Endothelial cell of umbilical vein (primary cell): ENCODE results near the gene PAK6. TPM values are rescaled to one million over a fixed set of nuclear protein-coding genes. Genes with fewer than 3 reads are reported as not detected.

Experiments used
- BruUV-seq: library from RNA; stranded (reverse); fragments of 400-500 nt; replicated peaks from 2 replicates; lab custom pipeline; 2021; lab: Mats Ljungman, UMichigan
- CTCF ChIA-PET: fragments of 300-600, 350-600 bp; sonication (Branson Sonifier 250); formaldehyde crosslinking; loops from one replicate; lab custom pipeline; 2021; ENCODE audit warnings: antibody characterized with exemption, inconsistent platforms; lab: Charles Lee
- POLR2A ChIA-PET: fragments of 300-600, 350-600 bp; sonication (Branson Sonifier 250); formaldehyde crosslinking; loops from one replicate; lab custom pipeline; 2021; ENCODE audit warnings: antibody characterized with exemption, inconsistent platforms; lab: Charles Lee
- DNase-seq: peaks from one replicate; pipeline ENCODE4 v3.0.0-alpha.2; 2011; ENCODE audit warnings: low read depth, low spot score
- FAIRE-seq: peaks from 2 replicates; lab custom pipeline; 2011; peaks lifted over from hg19 to GRCh38; lab: Jason Lieb, UNC
- H2AFZ ChIP-seq: 2 replicates; pipeline ENCODE4 v1.6.0; 2012; ENCODE audit warnings: low read depth, low read length, control low read depth, inconsistent platforms
- H3K27ac ChIP-seq: 2 replicates; pipeline ENCODE4 v1.5.1; 2011; ENCODE audit warnings: low read depth, mild to moderate bottlenecking, control low read depth, low read length, moderate library complexity; ENCODE audit not compliant: insufficient read depth
- H3K27me3 ChIP-seq, 2 experiments: 2 replicates each; pipeline versions ENCODE4 v1.6.0 to v1.6.1; 2011; ENCODE audit warnings: low read length in 2 of 2, mixed read lengths in 1 of 2; ENCODE audit not compliant: control insufficient read depth in 2 of 2, insufficient read depth in 2 of 2
- H3K36me3 ChIP-seq, 2 experiments: 2 replicates in 1 of 2; 3 replicates in 1 of 2; pipeline ENCODE4 v1.5.1; 2011; ENCODE audit warnings: low read length in 2 of 2, mild to moderate bottlenecking in 1 of 2, moderate library complexity in 1 of 2; ENCODE audit not compliant: control insufficient read depth in 2 of 2, insufficient read depth in 2 of 2; ENCODE audit errors: extremely low read depth in 1 of 2
- H3K4me1 ChIP-seq: 3 replicates; pipeline ENCODE4 v1.5.1; 2011; ENCODE audit warnings: mild to moderate bottlenecking, low read length; ENCODE audit not compliant: control insufficient read depth, insufficient read depth; ENCODE audit errors: extremely low read depth
- H3K4me2 ChIP-seq: 2 replicates; pipeline ENCODE4 v1.6.1; 2011; ENCODE audit warnings: low read length, control low read depth, mixed read lengths; ENCODE audit not compliant: insufficient read depth
- H3K4me3 ChIP-seq, 3 experiments: fragments of 200-600 bp in 1 of 3; sonication (generic), shearing (Covaris generic) in 1 of 3; replicated peaks in 1 of 3; 2 replicates each; pipeline ENCODE4 v1.5.1; 2011 to 2016; ENCODE audit warnings: control low read depth in 3 of 3, low read length in 3 of 3, mild to moderate bottlenecking in 2 of 3, inconsistent platforms in 1 of 3, low read depth in 1 of 3, moderate library complexity in 1 of 3; ENCODE audit not compliant: insufficient read depth in 1 of 3
- H3K79me2 ChIP-seq: 2 replicates; pipeline ENCODE4 v1.6.0; 2012; ENCODE audit warnings: low read length, inconsistent platforms; ENCODE audit not compliant: control insufficient read depth, insufficient read depth
- H3K9ac ChIP-seq: replicated peaks from 2 replicates; pipeline ENCODE3; 2011; ENCODE audit warnings: low read length, control low read depth; ENCODE audit not compliant: insufficient read depth; ENCODE audit errors: extremely low read depth
- H3K9me1 ChIP-seq: replicated peaks from 3 replicates; pipeline ENCODE4 v1.6.0; 2011; ENCODE audit warnings: mild to moderate bottlenecking, low read length; ENCODE audit not compliant: control insufficient read depth, insufficient read depth; ENCODE audit errors: extremely low read depth
- H3K9me3 ChIP-seq: replicated peaks from 2 replicates; pipeline ENCODE4 v1.5.1; 2012; ENCODE audit warnings: low read length, inconsistent platforms; ENCODE audit not compliant: control insufficient read depth, insufficient read depth
- H4K20me1 ChIP-seq: replicated peaks from 2 replicates; pipeline ENCODE3; 2011; ENCODE audit warnings: mild to moderate bottlenecking, low read length; ENCODE audit not compliant: control insufficient read depth, insufficient read depth; ENCODE audit errors: extremely low read depth
- CTCF ChIP-seq, 2 donors: IDR thresholded peaks; 1 replicate in 1 of 2; 2 replicates in 1 of 2; pipeline ENCODE4 v1.5.1; 2011; ENCODE audit warnings: low read length in 2 of 2, mild to moderate bottlenecking in 2 of 2, moderate library complexity in 2 of 2, control low read depth in 1 of 2, inconsistent platforms in 1 of 2, low read depth in 1 of 2; ENCODE audit not compliant: insufficient read depth in 1 of 2; ENCODE audit errors: extremely low read depth in 1 of 2
- EZH2 ChIP-seq: IDR thresholded peaks from 2 replicates; pipeline ENCODE4 v1.6.1; 2012; ENCODE audit warnings: borderline replicate concordance, low read depth, mild to moderate bottlenecking, moderate library complexity, low read length, inconsistent platforms; ENCODE audit not compliant: severe bottlenecking
- FOS ChIP-seq: IDR thresholded peaks from 2 replicates; pipeline ENCODE4 v1.6.1; 2011; ENCODE audit warnings: mild to moderate bottlenecking, low read length, moderate library complexity, borderline replicate concordance; ENCODE audit not compliant: insufficient read depth
- GATA2 ChIP-seq: IDR thresholded peaks from 2 replicates; pipeline ENCODE4 v1.7.0; 2011; ENCODE audit warnings: low read depth, mild to moderate bottlenecking, moderate library complexity, mixed read lengths, low read length; ENCODE audit not compliant: insufficient read length, insufficient read depth
- JUN ChIP-seq: IDR thresholded peaks from 2 replicates; pipeline ENCODE4 v1.6.1; 2011; ENCODE audit warnings: borderline replicate concordance, low read depth; ENCODE audit not compliant: insufficient read length, insufficient read depth
- MAX ChIP-seq: IDR thresholded peaks from 2 replicates; pipeline ENCODE4 v1.6.1; 2011; ENCODE audit not compliant: insufficient read depth, insufficient read length
- MYC ChIP-seq: IDR thresholded peaks from one replicate; pipeline ENCODE4 v1.6.1; 2011; ENCODE audit warnings: mild to moderate bottlenecking, low read depth, low read length
- POLR2A ChIP-seq: IDR thresholded peaks from 2 replicates; pipeline ENCODE4 v1.6.1; 2012; ENCODE audit warnings: low read depth, mild to moderate bottlenecking, control low read depth, low read length
- dilution Hi-C: fragments of 300-500 bp; cut with MboI; formaldehyde crosslinking; loops from one replicate; pipeline ENCODE4 v1.15.0; 2019; ENCODE audit warnings: low sequenced_read_pairs; ENCODE audit not compliant: extremely low pct_ligation_motif_present
- intact Hi-C: fragments of 100-400 bp; cut with micrococcal nuclease; formaldehyde crosslinking; loops from one replicate; pipeline ENCODE4 v1.10.0; 2022
- polyA plus RNA-seq, 4 experiments: library from polyadenylated mRNA; depleted of rRNA in 3 of 4; stranded (reverse) in 3 of 4; unstranded in 1 of 4; fragments of >200 nt; gene quantifications; 2 replicates each; pipeline versions ENCODE4 v1.2.1 to v1.2.3, GENCODE V29; 2011 to 2012; ENCODE audit warnings: missing spikeins in 1 of 4
- total RNA-seq: library from RNA; stranded (reverse); gene quantifications from 2 replicates; pipeline ENCODE4 v1.2.3, GENCODE V29; 2021

The PAK6 gene
- total and polyA plus RNA-seq, 2 donors (not counting 3 experiments of a cell fraction or from before 2014, with no cell fraction given), result not detected

- no peaks in the 10 kb centered on the region for H3K79me2 ChIP-seq
- POLR2A ChIA-PET, result no interaction called here
- no peaks in the 10 kb centered on the region for H3K9me3 ChIP-seq
- FAIRE-seq (no peak), DNase-seq (no peak)
- no peaks in the 10 kb centered on the region for H3K9me1 ChIP-seq
- H3K36me3 ChIP-seq, result no peaks in the 10 kb centered on the region
- H3K27me3 ChIP-seq, result peaks cover 2 to 5% of the 10 kb centered on the region in 2 experiments
- H3K9ac ChIP-seq, result no peak overlapping the region
- H3K4me1 ChIP-seq, result no peaks in the 10 kb centered on the region
- no peak overlapping the region for H3K4me2 ChIP-seq
- H4K20me1 ChIP-seq, result no peaks in the 10 kb centered on the region
- CTCF ChIA-PET, result interaction anchor here (0.9 to 20.1 kb wide), 17 partner anchors 8 to 235 kb away, joined by 3 to 879 read pairs (median 31); partner anchors contain the start of genes BMF, PAK6, PLCB2 and SRP14
- no peak overlapping the region for H2AFZ ChIP-seq
- intact Hi-C loops (loop anchor here (10.0 kb wide), 1 partner anchor 168 kb away; the partner anchor contains the start of gene BMF), dilution Hi-C loops (no loop called here)
- no peak for TF ChIP-seq MYC
- no peak for TF ChIP-seq POLR2A
- TF ChIP-seq JUN, result no peak
- no peak for TF ChIP-seq MAX
- TF ChIP-seq EZH2, result no peak
- no peak for TF ChIP-seq CTCF (IDR thresholded peaks at IDR 0.05; ENCODE audit: extremely low read depth in 1 of 2, insufficient read depth in 1 of 2, low read depth in 1 of 2, low read length in 2 of 2)
- no peak for TF ChIP-seq FOS
- TF ChIP-seq GATA2, result no peak
- no peak overlapping the region for H3K4me3 ChIP-seq
- BruUV-seq, result no TSS peak
- H3K27ac ChIP-seq, result no peak overlapping the region
Measured at GRCh38 chr15:40272485-40273056, 33.7 kb downstream of the PAK6 start.
